Ectodermal cell (in vitro differentiated cells): Measurements from ENCODE around the gene CLDN9. TPM values are rescaled to one million over a fixed set of nuclear protein-coding genes. Genes with fewer than 3 reads are reported as not detected.
A peak's percentile ranks its signal among the peaks of the same experiment; 100 is the strongest.

Experiments used
- H3K27ac ChIP-seq: 2 replicates; pipeline ENCODE4 v1.7.0; 2013; ENCODE audit warnings: mild to moderate bottlenecking, low read depth, low read length; ENCODE audit not compliant: insufficient read depth, poor library complexity, severe bottlenecking
- H3K27me3 ChIP-seq: 2 replicates; pipeline ENCODE4 v1.7.0; 2013; ENCODE audit warnings: mild to moderate bottlenecking, low read length; ENCODE audit not compliant: insufficient read depth, control insufficient read depth, poor library complexity, severe bottlenecking
- H3K36me3 ChIP-seq: one replicate; pipeline ENCODE4 v1.7.0; 2013; ENCODE audit warnings: low read length; ENCODE audit not compliant: control insufficient read depth, insufficient read depth
- H3K4me1 ChIP-seq: one replicate; pipeline ENCODE4 v1.7.0; 2013; ENCODE audit warnings: low read length; ENCODE audit not compliant: control insufficient read depth, insufficient read depth
- H3K4me3 ChIP-seq: 2 replicates; pipeline ENCODE4 v1.7.0; 2013; ENCODE audit warnings: low read depth, low read length, control low read depth; ENCODE audit not compliant: insufficient read depth
- H3K9me3 ChIP-seq: 2 replicates; pipeline ENCODE4 v1.7.0; 2013; ENCODE audit warnings: mild to moderate bottlenecking, low read length, moderate library complexity; ENCODE audit not compliant: control insufficient read depth
- WGBS, 2 experiments: methylation state at CpG; one replicate each; pipeline ENCODE4 v1.1.7; 2013; ENCODE audit warnings: missing lambda C conversion rate in 2 of 2; 5-methylcytosine and 5-hydroxymethylcytosine counted together
- polyA plus RNA-seq, 4 experiments: library from polyadenylated mRNA; stranded (reverse); fragments of 50-300 nt; gene quantifications; one replicate each; pipeline ENCODE4 v1.2.3, GENCODE V29; 2013

The CLDN9 gene
- not detected for polyA plus RNA-seq (2013, experiment 1 of 4)
- 0.09 TPM for polyA plus RNA-seq (2013, experiment 2 of 4)
- polyA plus RNA-seq (2013, experiment 3 of 4), result not detected
- polyA plus RNA-seq (2013, experiment 4 of 4), result not detected

GRCh38 chr16:3012828-3013420 lies at the start of gene CLDN9:
CLDN9 (plus strand) TSS chr16:3012923; CDS start chr16:3013363, 440 bp downstream.
- 25 to 26% methylated on average over 27 of the region's 27 CpGs for WGBS, 2 experiments
- H3K36me3 ChIP-seq, result no peaks in the 10 kb centered on the region
- peak within 1 kb of the TSS; percentile 2 for H3K4me3 ChIP-seq
- H3K27me3 ChIP-seq, result peaks cover 44% of the 10 kb centered on the region
- peaks cover 29% of the 10 kb centered on the region for H3K4me1 ChIP-seq
- H3K9me3 ChIP-seq, result no peaks in the 10 kb centered on the region
- no peak within 1 kb of the TSS for H3K27ac ChIP-seq

GRCh38 chr16:2963074-2963722 lies 49.5 kb upstream of the CLDN9 start:
- Histone ChIP-seq H3K27ac (no peak overlapping the region), H3K36me3 (no peaks in the 10 kb centered on the region), H3K27me3 (peaks cover 53% of the 10 kb centered on the region), H3K4me1 (peaks cover 8% of the 10 kb centered on the region), H3K9me3 (no peaks in the 10 kb centered on the region), H3K4me3 (peak overlapping the region; percentile 40)
- whole genome bisulfite sequencing, 2 experiments, result 4% methylated on average over 32 to 40 of the region's 40 CpGs

DNA sequence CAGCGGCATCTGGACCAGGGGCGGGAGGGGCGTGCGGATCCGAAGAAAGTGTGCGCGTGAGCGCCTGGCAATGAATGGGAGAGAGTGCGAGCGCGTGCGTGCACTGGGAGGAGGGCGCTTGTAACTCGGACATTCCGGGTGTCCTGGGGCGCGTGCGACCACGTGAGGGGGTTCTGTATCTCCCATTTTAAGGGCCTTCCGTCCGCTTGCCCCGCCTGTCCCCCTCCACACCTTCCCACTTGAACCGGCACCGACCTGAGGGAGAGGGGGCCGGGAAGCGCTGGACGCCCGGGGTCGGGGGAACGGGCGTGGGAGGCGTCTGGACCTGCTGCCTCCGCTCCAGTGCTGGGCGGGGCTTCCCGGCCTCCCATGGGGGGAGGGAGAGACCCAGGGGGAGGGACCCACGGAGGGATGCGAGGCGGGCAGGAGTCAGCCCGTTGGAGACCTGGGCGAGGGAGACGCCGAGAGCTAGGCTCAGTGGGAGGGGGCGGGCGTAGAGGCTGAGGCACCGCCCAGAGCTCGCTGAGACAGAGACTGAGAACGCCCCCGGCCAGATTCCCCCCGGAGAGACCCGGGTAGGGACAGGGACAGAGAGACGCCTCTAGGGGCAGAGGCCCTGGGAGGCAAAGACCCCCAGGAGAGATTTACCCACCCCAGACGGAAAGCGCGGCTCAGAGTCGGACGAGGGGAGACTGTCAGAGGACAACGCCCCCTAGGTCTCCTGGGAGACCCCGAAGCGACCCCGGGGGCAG lies 48.8 kb upstream of the CLDN9 start, which contains the start of gene KREMEN2:
Gene KREMEN2, plus strand, starts transcription at position 553 of the 752 bp plus-strand sequence. CDS start 246 bp downstream, outside the sequence.
- H3K36me3 ChIP-seq, result no peaks in the 10 kb centered on the region
- H3K27ac ChIP-seq, result no peak within 1 kb of the TSS
- H3K4me1 ChIP-seq, result peaks cover 13% of the 10 kb centered on the region
- 0 to 1% methylated on average over 60 of the region's 60 CpGs for WGBS, 2 experiments
- H3K27me3 ChIP-seq, result peaks cover 58% of the 10 kb centered on the region
- H3K9me3 ChIP-seq, result no peaks in the 10 kb centered on the region
- H3K4me3 ChIP-seq, result peak within 1 kb of the TSS; percentile 40

GRCh38 chr16:2964475-2965336 lies 48.0 kb upstream of the CLDN9 start:
- 0 to 1% methylated on average over 68 of the region's 68 CpGs for WGBS, 2 experiments
- H3K9me3 ChIP-seq, result no peaks in the 10 kb centered on the region

DNA sequence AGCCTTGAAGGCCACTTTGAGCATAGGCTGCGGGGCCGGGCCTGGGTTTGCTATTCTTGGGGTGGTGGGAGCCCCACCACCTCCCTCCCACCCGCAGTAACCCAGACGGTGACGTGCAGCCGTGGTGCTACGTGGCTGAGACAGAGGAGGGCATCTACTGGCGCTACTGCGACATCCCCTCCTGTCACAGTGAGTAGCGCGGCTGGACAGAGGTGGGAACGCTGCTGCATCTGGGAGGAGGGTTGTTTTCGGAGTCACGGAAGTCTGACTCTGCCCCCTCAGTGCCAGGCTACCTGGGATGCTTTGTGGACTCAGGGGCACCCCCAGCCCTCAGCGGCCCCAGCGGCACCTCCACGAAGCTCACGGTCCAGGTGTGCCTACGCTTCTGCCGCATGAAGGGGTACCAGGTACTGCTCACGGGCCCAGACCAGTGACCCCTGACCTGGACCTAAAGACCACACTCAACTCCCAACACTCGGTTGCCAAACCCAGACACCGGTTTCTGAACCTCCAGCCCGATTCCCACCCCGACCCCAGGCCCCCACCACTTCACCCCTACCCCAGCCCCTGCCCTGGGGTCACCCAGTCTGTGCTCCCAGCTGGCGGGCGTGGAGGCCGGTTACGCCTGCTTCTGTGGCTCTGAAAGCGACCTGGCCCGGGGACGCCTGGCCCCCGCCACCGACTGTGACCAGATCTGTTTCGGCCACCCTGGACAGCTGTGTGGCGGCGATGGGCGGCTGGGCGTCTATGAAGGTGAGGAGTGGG lies 46.5 kb upstream of the CLDN9 start:
- H3K27ac ChIP-seq, result no peak overlapping the region
- no peaks in the 10 kb centered on the region for H3K9me3 ChIP-seq
- no peak overlapping the region for H3K4me3 ChIP-seq
- no peaks in the 10 kb centered on the region for H3K36me3 ChIP-seq
- peaks cover 58% of the 10 kb centered on the region for H3K27me3 ChIP-seq
- 94% methylated on average over 38 to 39 of the region's 39 CpGs for WGBS, 2 experiments
- H3K4me1 ChIP-seq, result peaks cover 21% of the 10 kb centered on the region

More at GRCh38 chr16:2964475-2965336, 48.0 kb upstream of the CLDN9 start:
- H3K27me3 ChIP-seq, result peaks cover 58% of the 10 kb centered on the region
- H3K36me3 ChIP-seq, result no peaks in the 10 kb centered on the region
- H3K4me3 ChIP-seq, result peak overlapping the region; percentile 40
- no peak overlapping the region for H3K27ac ChIP-seq
- peaks cover 13% of the 10 kb centered on the region for H3K4me1 ChIP-seq

- H3K4me3 ChIP-seq, result no peak overlapping the region
- H3K36me3 ChIP-seq, result no peaks in the 10 kb centered on the region
- 90 to 91% methylated on average over 46 of the region's 46 CpGs for WGBS, 2 experiments
- H3K27me3 ChIP-seq, result peaks cover 58% of the 10 kb centered on the region
- H3K4me1 ChIP-seq, result peaks cover 21% of the 10 kb centered on the region
- no peak overlapping the region for H3K27ac ChIP-seq
- H3K9me3 ChIP-seq, result no peaks in the 10 kb centered on the region
Observed at GRCh38 chr16:2966808-2967191, 45.9 kb upstream of the CLDN9 start.

DNA sequence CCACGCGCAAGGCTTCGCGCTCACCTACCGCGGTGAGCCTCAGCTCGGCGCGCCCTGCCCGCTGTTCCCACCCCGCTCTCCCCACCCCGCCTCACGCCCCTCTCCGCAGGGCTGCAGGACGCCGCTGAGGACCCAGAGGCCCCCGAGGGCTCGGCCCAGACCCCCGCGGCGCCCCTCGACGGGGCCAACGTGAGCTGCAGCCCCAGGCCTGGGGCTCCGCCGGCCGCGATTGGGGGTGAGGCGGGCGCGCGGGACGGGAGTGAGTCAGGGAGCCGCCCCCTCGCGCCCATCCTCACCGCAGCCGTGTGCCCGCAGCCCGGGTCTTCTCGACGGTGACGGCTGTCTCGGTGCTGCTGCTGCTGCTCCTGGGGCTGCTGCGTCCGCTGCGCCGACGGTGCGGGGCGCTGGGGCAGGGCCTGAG lies 45.5 kb upstream of the CLDN9 start:
- Histone ChIP-seq H3K4me3 (no peak overlapping the region), H3K27me3 (peaks cover 55% of the 10 kb centered on the region), H3K27ac (no peak overlapping the region), H3K9me3 (no peaks in the 10 kb centered on the region), H3K36me3 (no peaks in the 10 kb centered on the region), H3K4me1 (peaks cover 21% of the 10 kb centered on the region)
- WGBS, 2 experiments, result 87 to 92% methylated on average over 51 of the region's 51 CpGs

DNA sequence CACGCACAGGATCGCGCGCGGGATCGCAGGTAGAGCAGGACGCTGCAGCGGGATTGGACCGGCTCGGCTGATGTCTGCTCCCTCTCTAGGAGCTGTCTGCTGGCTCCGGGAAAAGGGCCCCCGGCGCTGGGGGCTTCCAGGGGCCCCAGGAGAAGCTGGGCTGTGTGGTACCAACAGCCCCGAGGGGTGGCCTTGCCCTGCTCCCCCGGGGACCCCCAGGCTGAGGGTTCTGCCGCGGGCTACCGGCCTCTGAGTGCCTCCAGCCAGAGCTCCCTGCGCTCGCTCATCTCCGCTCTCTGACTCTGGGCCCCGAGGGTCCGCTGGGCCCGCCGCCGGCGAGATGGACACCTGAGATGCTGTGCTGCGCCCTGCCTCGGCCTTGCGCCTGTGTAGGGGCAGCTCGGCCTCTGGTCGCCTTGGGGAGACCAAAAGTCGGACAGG lies 45.0 kb upstream of the CLDN9 start:
- Histone ChIP-seq H3K4me3 (no peak overlapping the region), H3K36me3 (no peaks in the 10 kb centered on the region), H3K27ac (no peak overlapping the region), H3K4me1 (peaks cover 18% of the 10 kb centered on the region), H3K27me3 (peaks cover 50% of the 10 kb centered on the region), H3K9me3 (no peaks in the 10 kb centered on the region)
- 94 to 95% methylated on average over 33 of the region's 33 CpGs for WGBS, 2 experiments

DNA sequence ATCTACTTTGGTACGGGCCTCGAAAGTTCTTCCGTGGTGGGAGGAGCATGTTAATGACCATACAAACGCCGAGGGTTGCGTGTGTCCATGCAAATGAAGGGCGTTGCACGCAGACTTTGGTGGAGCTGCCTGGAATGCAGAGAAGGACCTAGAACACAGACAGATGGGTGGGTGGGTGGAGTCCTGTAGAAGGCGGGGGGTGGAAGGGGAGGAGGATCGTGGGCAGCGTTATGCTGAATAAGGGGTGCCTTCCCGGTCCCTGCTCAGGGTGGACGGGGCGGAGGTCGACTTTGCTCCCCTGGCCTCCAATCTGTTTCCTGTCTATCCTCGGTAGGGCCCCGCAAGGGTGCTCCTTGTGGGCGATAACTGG lies 44.4 kb upstream of the CLDN9 start:
- 50% methylated on average over 18 of the region's 18 CpGs for WGBS, 2 experiments
- H3K9me3 ChIP-seq, result no peaks in the 10 kb centered on the region

More for the DNA sequence above, 44.4 kb upstream of the CLDN9 start:
- H3K27ac ChIP-seq, result no peak overlapping the region
- H3K36me3 ChIP-seq, result no peaks in the 10 kb centered on the region
- H3K4me1 ChIP-seq, result peaks cover 13% of the 10 kb centered on the region
- peaks cover 43% of the 10 kb centered on the region for H3K27me3 ChIP-seq
- H3K4me3 ChIP-seq, result peak overlapping the region; percentile 72
